H1 (cell line): Measurements from ENCODE around the gene TARBP2. TPM values are rescaled to one million over a fixed set of nuclear protein-coding genes. Genes with fewer than 3 reads are reported as not detected.

Experiments used
- CTCF ChIA-PET: fragments of 300-600 bp; sonication (Branson Sonifier 250); formaldehyde crosslinking; loops from one replicate; lab custom pipeline; 2021; ENCODE audit not compliant: partially characterized antibody; lab: Charles Lee
- POLR2A ChIA-PET: fragments of 300-600 bp; sonication (Branson Sonifier 250); formaldehyde crosslinking; loops from one replicate; lab custom pipeline; 2021; ENCODE audit warnings: inconsistent platforms; ENCODE audit not compliant: partially characterized antibody; lab: Charles Lee
- DNase-seq, 2 experiments: peaks; one replicate each; pipeline versions ENCODE4 v3.0.0 to v3.0.0-alpha.2; 2010 to 2022; ENCODE audit warnings: low spot score in 2 of 2, low read depth in 1 of 2, mixed read lengths in 1 of 2
- FAIRE-seq: peaks from 2 replicates; lab custom pipeline; 2011; peaks lifted over from hg19 to GRCh38; lab: Jason Lieb, UNC
- H2AFZ ChIP-seq: 2 replicates; pipeline ENCODE4 v1.8.1; 2012; ENCODE audit warnings: low read length, inconsistent platforms
- H2AK5ac ChIP-seq: 2 replicates; pipeline ENCODE4 v1.6.1; 2013; ENCODE audit warnings: low read depth, low read length
- H2BK120ac ChIP-seq: replicated peaks from 2 replicates; pipeline ENCODE3; 2013; ENCODE audit warnings: low read depth, low read length, inconsistent platforms
- H2BK12ac ChIP-seq: 2 replicates; pipeline ENCODE4 v1.6.1; 2013; ENCODE audit warnings: low read depth, low read length
- H2BK15ac ChIP-seq: 2 replicates; pipeline ENCODE4 v1.6.1; 2013; ENCODE audit warnings: low read length
- H2BK20ac ChIP-seq: 2 replicates; pipeline ENCODE4 v1.6.1; 2013; ENCODE audit warnings: low read length
- H2BK5ac ChIP-seq: 2 replicates; pipeline ENCODE4 v1.6.1; 2013; ENCODE audit warnings: low read depth, low read length
- H3K14ac ChIP-seq: 2 replicates; pipeline ENCODE4 v1.6.1; 2013; ENCODE audit warnings: inconsistent platforms; ENCODE audit not compliant: insufficient read length
- H3K18ac ChIP-seq: 2 replicates; pipeline ENCODE4 v1.6.1; 2013; ENCODE audit warnings: low read length; ENCODE audit errors: extremely low read depth
- H3K23ac ChIP-seq: 2 replicates; pipeline ENCODE4 v1.6.1; 2013; ENCODE audit warnings: inconsistent platforms; ENCODE audit not compliant: insufficient read length
- H3K23me2 ChIP-seq: 2 replicates; pipeline ENCODE4 v1.6.1; 2013; ENCODE audit warnings: low read depth, low read length
- H3K27ac ChIP-seq: 2 replicates; pipeline ENCODE4 v1.6.1; 2011; ENCODE audit warnings: low read depth, low read length, inconsistent platforms
- H3K27me3 ChIP-seq, 4 experiments: replicated peaks in 1 of 4; 1 replicate in 1 of 4; 2 replicates in 3 of 4; pipeline versions ENCODE4 v1.6.1 to v1.8.1; 2011 to 2013; ENCODE audit warnings: low read length in 3 of 4, mild to moderate bottlenecking in 3 of 4, inconsistent platforms in 2 of 4, mixed read lengths in 2 of 4, moderate library complexity in 1 of 4; ENCODE audit not compliant: control insufficient read depth in 3 of 4, insufficient read depth in 3 of 4; ENCODE audit errors: extremely low read depth in 1 of 4
- H3K36me3 ChIP-seq, 4 experiments: 2 replicates each; pipeline versions ENCODE4 v1.6.1 to v1.8.1; 2011 to 2013; ENCODE audit warnings: mild to moderate bottlenecking in 4 of 4, low read length in 3 of 4, moderate library complexity in 2 of 4, control low read depth in 1 of 4, inconsistent platforms in 1 of 4; ENCODE audit not compliant: insufficient read depth in 4 of 4, control insufficient read depth in 2 of 4
- H3K4ac ChIP-seq: replicated peaks from 2 replicates; pipeline ENCODE3; 2013; ENCODE audit warnings: low read length, low read depth, mixed read lengths, inconsistent platforms; ENCODE audit not compliant: insufficient read length
- H3K4me1 ChIP-seq, 4 experiments: replicated peaks in 1 of 4; 1 replicate in 1 of 4; 2 replicates in 3 of 4; pipeline versions ENCODE4 v1.6.1 to v1.8.1; 2011 to 2013; ENCODE audit warnings: low read length in 3 of 4, inconsistent platforms in 2 of 4, mixed read lengths in 1 of 4; ENCODE audit not compliant: insufficient read depth in 4 of 4, control insufficient read depth in 3 of 4
- H3K4me2 ChIP-seq, 2 experiments: 2 replicates each; pipeline versions ENCODE4 v1.6.1 to v1.8.1; 2011 to 2013; ENCODE audit warnings: low read depth in 2 of 2, low read length in 2 of 2, control low read depth in 1 of 2, inconsistent platforms in 1 of 2, mild to moderate bottlenecking in 1 of 2; ENCODE audit not compliant: insufficient read depth in 1 of 2
- H3K4me3 ChIP-seq, 4 experiments: fragments of 200-600, 300-600 bp in 1 of 4; sonication (generic), shearing (Covaris generic), sonication (Bioruptor Twin) in 1 of 4; 2 replicates each; pipeline versions ENCODE4 v1.5.1 to v1.8.1; 2011 to 2016; ENCODE audit warnings: low read length in 4 of 4, low read depth in 3 of 4, control low read depth in 2 of 4, inconsistent platforms in 2 of 4, mild to moderate bottlenecking in 2 of 4, mixed read lengths in 1 of 4, moderate library complexity in 1 of 4; ENCODE audit not compliant: insufficient read depth in 2 of 4; ENCODE audit errors: extremely low read depth in 1 of 4
- H3K56ac ChIP-seq: replicated peaks from 2 replicates; pipeline ENCODE3; 2013; ENCODE audit warnings: low read depth, mild to moderate bottlenecking, mixed read lengths, low read length, inconsistent platforms; ENCODE audit not compliant: insufficient read length
- H3K79me1 ChIP-seq: 2 replicates; pipeline ENCODE4 v1.6.1; 2013; ENCODE audit warnings: low read depth, low read length, control low read depth
- H3K79me2 ChIP-seq, 2 experiments: 2 replicates each; pipeline versions ENCODE4 v1.6.1 to v1.8.1; 2012 to 2013; ENCODE audit warnings: low read length in 2 of 2, mild to moderate bottlenecking in 2 of 2, inconsistent platforms in 1 of 2; ENCODE audit not compliant: insufficient read depth in 2 of 2, control insufficient read depth in 1 of 2
- H3K9ac ChIP-seq, 4 experiments: replicated peaks in 1 of 4; 1 replicate in 1 of 4; 2 replicates in 3 of 4; pipeline versions ENCODE4 v1.6.1 to v1.8.1; 2011 to 2013; ENCODE audit warnings: low read depth in 3 of 4, low read length in 3 of 4, control low read depth in 2 of 4, mild to moderate bottlenecking in 2 of 4, moderate library complexity in 2 of 4, inconsistent platforms in 1 of 4; ENCODE audit errors: extremely low read depth in 1 of 4
- H3K9me3 ChIP-seq, 2 experiments: 2 replicates each; pipeline versions ENCODE4 v1.6.1 to v1.8.1; 2012 to 2013; ENCODE audit warnings: mild to moderate bottlenecking in 2 of 2, moderate library complexity in 2 of 2, control low read depth in 1 of 2, inconsistent platforms in 1 of 2, low read depth in 1 of 2, low read length in 1 of 2, mixed read lengths in 1 of 2; ENCODE audit not compliant: insufficient read depth in 2 of 2
- H4K20me1 ChIP-seq, 2 experiments: replicated peaks in 1 of 2; 2 replicates each; pipeline versions ENCODE3 to v1.8.1; 2011 to 2013; ENCODE audit warnings: inconsistent platforms in 2 of 2, low read length in 2 of 2, mild to moderate bottlenecking in 1 of 2; ENCODE audit not compliant: insufficient read depth in 2 of 2, control insufficient read depth in 1 of 2
- H4K5ac ChIP-seq: 2 replicates; pipeline ENCODE4 v1.6.1; 2013; ENCODE audit warnings: low read length, low read depth, mixed read lengths, inconsistent platforms; ENCODE audit not compliant: insufficient read length
- H4K8ac ChIP-seq: 2 replicates; pipeline ENCODE4 v1.8.0; 2013; ENCODE audit warnings: mild to moderate bottlenecking, moderate library complexity, low read length, inconsistent platforms; ENCODE audit not compliant: insufficient read depth; ENCODE audit errors: extremely low read depth
- H4K91ac ChIP-seq: replicated peaks from 2 replicates; pipeline ENCODE3; 2013; ENCODE audit warnings: low read length, mixed read lengths, inconsistent platforms; ENCODE audit not compliant: insufficient read length
- ASH2L ChIP-seq: fragments of 200-600, 300-600 bp; sonication (generic); IDR thresholded peaks from one replicate; pipeline ENCODE4 v1.7.1; 2017; ENCODE audit warnings: low read length
- BACH1 ChIP-seq: IDR thresholded peaks from 2 replicates; pipeline ENCODE4 v1.6.1; 2012; ENCODE audit warnings: low read length, improper control_type of control experiment
- CTBP2 ChIP-seq: IDR thresholded peaks from 2 replicates; pipeline ENCODE4 v1.7.0; 2011; ENCODE audit warnings: borderline replicate concordance, mild to moderate bottlenecking, moderate library complexity, mixed read lengths, low read length; ENCODE audit not compliant: insufficient read depth, insufficient read length
- MAFK ChIP-seq: IDR thresholded peaks from 2 replicates; pipeline ENCODE4 v1.6.1; 2012; ENCODE audit warnings: low read depth, mild to moderate bottlenecking, improper control_type of control experiment, low read length
- NRF1 ChIP-seq: IDR thresholded peaks from 2 replicates; pipeline ENCODE4 v1.6.1; 2011; ENCODE audit warnings: mild to moderate bottlenecking, low read depth, low read length, improper control_type of control experiment
- POLR2A ChIP-seq, 2 experiments: IDR thresholded peaks; 1 replicate in 1 of 2; 2 replicates in 1 of 2; pipeline ENCODE4 v1.6.1; 2011; ENCODE audit warnings: low read depth in 2 of 2, low read length in 2 of 2, mild to moderate bottlenecking in 2 of 2; ENCODE audit errors: control extremely low read depth in 1 of 2
- POLR2AphosphoS5 ChIP-seq: IDR thresholded peaks from 2 replicates; pipeline ENCODE4 v1.6.1; 2011; ENCODE audit warnings: low read depth, low read length
- SIN3A ChIP-seq, 2 experiments: IDR thresholded peaks in 1 of 2; conservative IDR thresholded peaks in 1 of 2; 2 replicates each; pipeline ENCODE4 v1.6.1; 2011 to 2012; ENCODE audit warnings: low read length in 2 of 2, improper control_type of control experiment in 1 of 2, low read depth in 1 of 2, mild to moderate bottlenecking in 1 of 2
- SIRT6 ChIP-seq: IDR thresholded peaks from one replicate; pipeline ENCODE4 v1.7.1; 2012; ENCODE audit warnings: low read length, inconsistent platforms
- SP1 ChIP-seq: IDR thresholded peaks from 2 replicates; pipeline ENCODE4 v1.6.1; 2011; ENCODE audit warnings: low read depth, low read length
- SP2 ChIP-seq: IDR thresholded peaks from 2 replicates; pipeline ENCODE4 v1.6.1; 2012; ENCODE audit warnings: mild to moderate bottlenecking, low read length, inconsistent platforms
- TAF1 ChIP-seq: IDR thresholded peaks from 2 replicates; pipeline ENCODE4 v1.6.1; 2011; ENCODE audit warnings: mild to moderate bottlenecking, low read depth, low read length
- TBP ChIP-seq: IDR thresholded peaks from 2 replicates; pipeline ENCODE4 v1.6.1; 2011; ENCODE audit warnings: low read depth, low read length, improper control_type of control experiment
- WGBS, 2 experiments: shearing (Covaris generic) in 1 of 2; methylation state at CpG; one replicate each; pipeline versions ENCODE4 v1.1.6 to v1.1.7; 2013 to 2015; ENCODE audit warnings: low lambda C conversion rate in 2 of 2, mixed read lengths in 2 of 2, inconsistent platforms in 1 of 2, low coverage in 1 of 2, missing lambda C conversion rate in 1 of 2; ENCODE audit not compliant: insufficient replicate concordance in 2 of 2, insufficient coverage in 1 of 2, insufficient read length in 1 of 2; ENCODE audit errors: extremely low coverage in 1 of 2, missing lambda C conversion rate in 1 of 2; 5-methylcytosine and 5-hydroxymethylcytosine counted together
- polyA plus RNA-seq, 7 experiments: library from polyadenylated mRNA; depleted of rRNA in 3 of 7; stranded (reverse) in 5 of 7; unstranded in 2 of 7; fragments of >200 nt in 5 of 7; fragments of 200-250 nt in 2 of 7; gene quantifications; 1 replicate in 5 of 7; 2 replicates in 1 of 7; 4 replicates in 1 of 7; pipeline versions ENCODE4 v1.2.1 to v1.2.3, GENCODE V29; 2011 to 2013; ENCODE audit warnings: missing spikeins in 2 of 7, mixed read lengths in 2 of 7
- total RNA-seq: library from RNA; stranded (reverse); fragmentation: NEBNext Ultra II Directional; extraction: Animal tissue kit (Norgen Biotek cat#: 25700); gene quantifications from 2 replicates; pipeline ENCODE4 v1.2.1, GENCODE V29; 2021
- TF ChIP-seq, protein P1 (sequence below): IDR thresholded peaks from 2 replicates; pipeline ENCODE4 v1.6.1; 2012; ENCODE audit warnings: inconsistent platforms

The TARBP2 gene
- total and polyA plus RNA-seq, 2 of the 8 experiments (the other 6 are each of a cell fraction or from before 2014, with no cell fraction given): 69.9 to 122 TPM

DNA sequence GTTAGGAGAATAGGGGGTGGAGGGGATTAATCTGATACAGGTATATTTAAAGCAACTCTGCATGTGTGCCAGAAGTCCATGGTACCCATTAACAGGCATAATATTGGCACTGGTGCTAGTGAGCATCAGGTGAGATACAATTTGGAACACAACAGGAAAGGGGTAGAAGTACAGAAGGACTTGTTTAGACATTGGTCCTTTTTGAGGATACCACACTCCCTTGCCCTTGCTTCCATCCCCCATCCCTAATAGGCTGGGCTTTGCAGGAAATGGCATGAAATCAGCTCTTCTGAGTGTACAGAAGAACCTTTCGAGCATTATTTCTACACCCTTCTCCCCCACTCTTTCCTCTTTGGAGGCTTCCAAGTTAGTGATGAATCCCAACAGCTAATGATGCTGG is 32.8 kb upstream of the TARBP2 start:
- Histone ChIP-seq H3K79me2 (peaks cover 0 to 60% of the 10 kb centered on the region in 2 experiments; a peak in 2 of 4 replicates), H3K4me1 (peaks cover 0 to under 1% (median 0%) of the 10 kb centered on the region in 4 experiments; a peak in 2 of 7 replicates), H3K9me3 (no peaks in the 10 kb centered on the region), H3K4me2 (no peak overlapping the region), H3K23me2 (no peaks in the 10 kb centered on the region; the same call in 1 of the 2 replicates), H2AFZ (no peak overlapping the region), H2BK15ac (no peak overlapping the region), H3K4me3 (no peak overlapping the region), H4K91ac (no peak overlapping the region), H3K14ac (no peak overlapping the region), H4K5ac (no peak overlapping the region), H2BK20ac (no peak overlapping the region), H3K4ac (no peak overlapping the region), H3K36me3 (peaks cover 80 to 100% (median 92%) of the 10 kb centered on the region in 4 experiments), H3K79me1 (peaks cover 4% of the 10 kb centered on the region), H4K8ac (no peak overlapping the region), H3K23ac (no peak overlapping the region), H3K27me3 (no peaks in the 10 kb centered on the region), H3K18ac (no peak overlapping the region), H2BK12ac (no peak overlapping the region), H2AK5ac (no peak overlapping the region), H3K27ac (no peak overlapping the region), H4K20me1 (peaks cover 34 to 37% of the 10 kb centered on the region in 2 experiments), H3K56ac (no peak overlapping the region), H3K9ac (no peak overlapping the region), H2BK120ac (no peak overlapping the region), H2BK5ac (no peak overlapping the region)
- no peak for DNase-seq
- WGBS, 2 experiments: 94% methylated on average over 1 of the region's 1 CpG; no CpG with 5 or more reads in 1 of the 2 experiments
- POLR2A ChIA-PET: interaction anchor here (0.6 to 67.0 kb wide), 7 partner anchors 0 to 259 kb away, joined by 3 to 3397 read pairs (median 4); partner anchors contain the start of genes AMHR2, MAP3K12, NPFF and PCBP2
- CTCF ChIA-PET: interaction anchor here (0.6 to 2.0 kb wide), 4 partner anchors 10 to 14 kb away, joined by 3 to 6 read pairs (median 3); no protein-coding TSS in a partner anchor
- no peak for FAIRE-seq
- TF ChIP-seq TAF1 (no peak), SIRT6 (no peak), CTBP2 (no peak), BACH1 (no peak), POLR2A (IDR thresholded peaks at IDR 0.05; ENCODE audit: control extremely low read depth in 1 of 2, low read depth in 2 of 2, low read length in 2 of 2) (peak in 1 of 2 experiments; percentile 70; a peak in 1 of 3 replicates), MAFK (no peak), NRF1 (no peak), SP2 (no peak), SIN3A (conservative IDR thresholded peaks at IDR 0.05 in 1 of 2, IDR thresholded peaks at IDR 0.05 in 1 of 2; ENCODE audit: low read depth in 1 of 2, low read length in 2 of 2) (no peak), POLR2AphosphoS5 (peak; percentile 71; the same call in 1 of the 2 replicates), ASH2L (no peak), TBP (no peak), SP1 (no peak)
- TF ChIP-seq, protein P1, sequence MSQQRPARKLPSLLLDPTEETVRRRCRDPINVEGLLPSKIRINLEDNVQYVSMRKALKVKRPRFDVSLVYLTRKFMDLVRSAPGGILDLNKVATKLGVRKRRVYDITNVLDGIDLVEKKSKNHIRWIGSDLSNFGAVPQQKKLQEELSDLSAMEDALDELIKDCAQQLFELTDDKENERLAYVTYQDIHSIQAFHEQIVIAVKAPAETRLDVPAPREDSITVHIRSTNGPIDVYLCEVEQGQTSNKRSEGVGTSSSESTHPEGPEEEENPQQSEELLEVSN: no peak
